Measurements from ENCODE around the gene SARDH. TPM values are rescaled to one million over a fixed set of nuclear protein-coding genes. Genes with fewer than 3 reads are reported as not detected.

SARDH gene
- polyA plus RNA-seq, 3 donors, result not detected

GRCh38 chr9:133682818-133683585, 55.1 kb downstream of the SARDH start:
- no peaks in the 10 kb centered on the region for H3K4me1 Mint-ChIP-seq
- Histone ChIP-seq H2AFZ (ENCODE audit: insufficient read depth, low read depth, low read length, poor library complexity, severe bottlenecking) (no peak overlapping the region), H3K27ac (ENCODE audit: low read depth in 1 of 2, low read length in 2 of 2) (no peak overlapping the region), H3K79me2 (ENCODE audit: insufficient read depth, low read length) (no peaks in the 10 kb centered on the region), H3K4me3 (replicated peaks in 1 of 3; ENCODE audit: low read depth in 2 of 3, low read length in 3 of 3) (no peak overlapping the region), H4K20me1 (ENCODE audit: insufficient read depth, low read length) (no peaks in the 10 kb centered on the region), H3K27me3 (ENCODE audit: control insufficient read depth in 2 of 2, insufficient read depth in 2 of 2, low read length in 2 of 2) (no peaks in the 10 kb centered on the region), H3K4me2 (replicated peaks; ENCODE audit: extremely low read depth, low read length, poor library complexity, severe bottlenecking) (no peak overlapping the region), H3K9ac (ENCODE audit: insufficient read depth, low read length, poor library complexity, severe bottlenecking) (no peak overlapping the region), H3K4me1 (ENCODE audit: control insufficient read depth in 1 of 2, insufficient read depth in 2 of 2, low read length in 2 of 2) (no peaks in the 10 kb centered on the region), H3K36me3 (replicated peaks in 1 of 2; ENCODE audit: control insufficient read depth in 1 of 2, insufficient read depth in 2 of 2, low read length in 2 of 2) (no peaks in the 10 kb centered on the region), H3K9me3 (replicated peaks in 1 of 2; ENCODE audit: control insufficient read depth in 1 of 2, insufficient read depth in 1 of 2, low read length in 2 of 2) (no peaks in the 10 kb centered on the region)
- H3K27me3 Mint-ChIP-seq (ENCODE audit: low read depth in 3 of 3), result peaks cover 0 to 4% (median 2%) of the 10 kb centered on the region in 3 donors
- peak overlapping the region in 1 of 7 donors; percentile 41 for H3K27ac Mint-ChIP-seq
- 95% methylated on average over 16 of the region's 20 CpGs for WGBS (ENCODE audit: insufficient coverage)
- H3K4me3 Mint-ChIP-seq, result no peak overlapping the region
- H3K9me3 Mint-ChIP-seq, result no peaks in the 10 kb centered on the region
- TF ChIP-seq, protein P1, sequence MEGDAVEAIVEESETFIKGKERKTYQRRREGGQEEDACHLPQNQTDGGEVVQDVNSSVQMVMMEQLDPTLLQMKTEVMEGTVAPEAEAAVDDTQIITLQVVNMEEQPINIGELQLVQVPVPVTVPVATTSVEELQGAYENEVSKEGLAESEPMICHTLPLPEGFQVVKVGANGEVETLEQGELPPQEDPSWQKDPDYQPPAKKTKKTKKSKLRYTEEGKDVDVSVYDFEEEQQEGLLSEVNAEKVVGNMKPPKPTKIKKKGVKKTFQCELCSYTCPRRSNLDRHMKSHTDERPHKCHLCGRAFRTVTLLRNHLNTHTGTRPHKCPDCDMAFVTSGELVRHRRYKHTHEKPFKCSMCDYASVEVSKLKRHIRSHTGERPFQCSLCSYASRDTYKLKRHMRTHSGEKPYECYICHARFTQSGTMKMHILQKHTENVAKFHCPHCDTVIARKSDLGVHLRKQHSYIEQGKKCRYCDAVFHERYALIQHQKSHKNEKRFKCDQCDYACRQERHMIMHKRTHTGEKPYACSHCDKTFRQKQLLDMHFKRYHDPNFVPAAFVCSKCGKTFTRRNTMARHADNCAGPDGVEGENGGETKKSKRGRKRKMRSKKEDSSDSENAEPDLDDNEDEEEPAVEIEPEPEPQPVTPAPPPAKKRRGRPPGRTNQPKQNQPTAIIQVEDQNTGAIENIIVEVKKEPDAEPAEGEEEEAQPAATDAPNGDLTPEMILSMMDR (IDR thresholded peaks at IDR 0.05), result no peak
- H3K36me3 Mint-ChIP-seq, result no peaks in the 10 kb centered on the region
- no peak for DNase-seq
- intact Hi-C loops (cut with micrococcal nuclease), result no loop called here

DNA sequence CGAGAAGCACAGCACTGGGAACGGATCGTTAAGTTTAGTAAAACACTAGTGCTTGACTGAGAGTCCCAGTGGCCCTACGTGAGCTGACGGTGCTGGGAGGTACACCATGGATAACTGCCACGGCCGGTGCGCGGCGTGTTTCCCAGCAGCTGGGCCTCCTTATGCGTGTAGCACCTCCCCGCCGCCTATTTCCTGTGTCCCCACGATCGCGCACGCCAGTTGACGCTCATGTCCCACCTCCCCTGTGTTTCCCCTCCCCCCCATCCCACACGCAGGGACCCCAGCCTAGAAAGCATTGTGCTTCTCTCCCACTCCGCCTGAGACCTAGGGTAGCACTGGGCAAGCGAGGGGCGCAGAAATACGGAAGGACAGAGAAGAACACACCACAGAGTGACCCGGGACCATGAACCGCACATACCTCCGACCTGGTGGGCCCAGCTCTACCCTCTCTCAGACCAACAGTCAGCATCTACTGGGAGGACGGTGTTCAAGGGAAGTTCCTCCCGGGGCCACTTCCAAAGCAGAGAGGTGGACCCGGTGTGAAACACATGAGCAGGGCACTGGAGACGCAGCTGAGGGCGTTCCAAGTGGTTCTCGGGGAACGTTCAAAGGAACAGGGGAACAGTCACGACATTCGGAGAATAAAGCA, 56.4 kb downstream of the SARDH start:
- intact Hi-C loops (cut with micrococcal nuclease), result no loop called here
- H3K27ac Mint-ChIP-seq, result no peak overlapping the region
- no peaks in the 10 kb centered on the region for H3K79me2 ChIP-seq (ENCODE audit: insufficient read depth, low read length)
- no peak overlapping the region for H3K4me3 ChIP-seq (replicated peaks in 1 of 3; ENCODE audit: low read depth in 2 of 3, low read length in 3 of 3)
- H3K4me3 Mint-ChIP-seq, result no peak overlapping the region
- no peak overlapping the region for H3K27ac ChIP-seq (ENCODE audit: low read depth in 1 of 2, low read length in 2 of 2)
- no peak overlapping the region for H3K9ac ChIP-seq (ENCODE audit: insufficient read depth, low read length, poor library complexity, severe bottlenecking)
- no peak overlapping the region for H3K4me2 ChIP-seq (replicated peaks; ENCODE audit: extremely low read depth, low read length, poor library complexity, severe bottlenecking)
- no peaks in the 10 kb centered on the region for H3K9me3 ChIP-seq (replicated peaks in 1 of 2; ENCODE audit: control insufficient read depth in 1 of 2, insufficient read depth in 1 of 2, low read length in 2 of 2)
- H3K9me3 Mint-ChIP-seq, result no peaks in the 10 kb centered on the region
- H2AFZ ChIP-seq (ENCODE audit: insufficient read depth, low read depth, low read length, poor library complexity, severe bottlenecking), result no peak overlapping the region
- H4K20me1 ChIP-seq (ENCODE audit: insufficient read depth, low read length), result no peaks in the 10 kb centered on the region
- no peaks in the 10 kb centered on the region for H3K36me3 ChIP-seq (replicated peaks in 1 of 2; ENCODE audit: control insufficient read depth in 1 of 2, insufficient read depth in 2 of 2, low read length in 2 of 2)
- DNase-seq, result no peak
- H3K27me3 Mint-ChIP-seq (ENCODE audit: low read depth in 3 of 3), result peaks cover 0 to 5% (median 2%) of the 10 kb centered on the region in 3 donors
- 94% methylated on average over 24 of the region's 35 CpGs for WGBS (ENCODE audit: insufficient coverage)
- no peaks in the 10 kb centered on the region for H3K4me1 ChIP-seq (ENCODE audit: control insufficient read depth in 1 of 2, insufficient read depth in 2 of 2, low read length in 2 of 2)
- no peaks in the 10 kb centered on the region for H3K4me1 Mint-ChIP-seq
- H3K36me3 Mint-ChIP-seq, result no peaks in the 10 kb centered on the region
- TF ChIP-seq, protein P1 (IDR thresholded peaks at IDR 0.05), result no peak
- no peaks in the 10 kb centered on the region for H3K27me3 ChIP-seq (ENCODE audit: control insufficient read depth in 2 of 2, insufficient read depth in 2 of 2, low read length in 2 of 2)
